Sigmoid colon (tissue), 4 donors: Measurements from ENCODE around the gene RHEB.

Experiments
- POLR2A ChIP-seq, 2 donors: fragments of 450-650 bp; IDR thresholded peaks; one replicate each; pipeline ENCODE4 v1.6.1; 2016; ENCODE audit warnings: antibody characterized with exemption in 2 of 2, mild to moderate bottlenecking in 2 of 2, moderate library complexity in 2 of 2
- POLR2AphosphoS5 ChIP-seq, 4 donors: sonication (generic); formaldehyde crosslinking; IDR thresholded peaks; one replicate each; pipeline ENCODE4 v1.6.1; 2017; ENCODE audit warnings: antibody characterized with exemption in 4 of 4
- TF ChIP-seq, protein P1 (sequence below), 4 experiments: fragments of 450-650 bp in 3 of 4; fragments of 200-600 bp in 1 of 4; IDR thresholded peaks; one replicate each; pipeline ENCODE4 v1.5.1; 2016 to 2019; ENCODE audit warnings: antibody characterized with exemption in 4 of 4, mild to moderate bottlenecking in 3 of 4, moderate library complexity in 2 of 4

DNA sequence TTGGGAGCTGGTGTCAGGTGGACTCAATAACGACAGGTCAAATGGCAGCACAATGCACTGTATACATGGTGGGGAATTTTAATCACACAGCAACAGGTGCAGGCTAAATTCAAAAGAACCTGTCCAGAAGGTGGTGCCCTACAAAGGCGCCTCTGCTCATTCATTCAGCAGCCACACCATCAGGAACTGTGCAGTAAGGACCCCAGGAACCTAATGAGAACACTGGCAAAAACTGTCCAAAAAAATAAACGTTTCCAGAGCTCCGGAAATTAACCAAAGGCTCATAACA, 57.8 kb downstream of the RHEB start:
- TF ChIP-seq POLR2A (IDR thresholded peaks at IDR 0.05) (no peak), POLR2AphosphoS5 (IDR thresholded peaks at IDR 0.05) (no peak)
- TF ChIP-seq, protein P1, sequence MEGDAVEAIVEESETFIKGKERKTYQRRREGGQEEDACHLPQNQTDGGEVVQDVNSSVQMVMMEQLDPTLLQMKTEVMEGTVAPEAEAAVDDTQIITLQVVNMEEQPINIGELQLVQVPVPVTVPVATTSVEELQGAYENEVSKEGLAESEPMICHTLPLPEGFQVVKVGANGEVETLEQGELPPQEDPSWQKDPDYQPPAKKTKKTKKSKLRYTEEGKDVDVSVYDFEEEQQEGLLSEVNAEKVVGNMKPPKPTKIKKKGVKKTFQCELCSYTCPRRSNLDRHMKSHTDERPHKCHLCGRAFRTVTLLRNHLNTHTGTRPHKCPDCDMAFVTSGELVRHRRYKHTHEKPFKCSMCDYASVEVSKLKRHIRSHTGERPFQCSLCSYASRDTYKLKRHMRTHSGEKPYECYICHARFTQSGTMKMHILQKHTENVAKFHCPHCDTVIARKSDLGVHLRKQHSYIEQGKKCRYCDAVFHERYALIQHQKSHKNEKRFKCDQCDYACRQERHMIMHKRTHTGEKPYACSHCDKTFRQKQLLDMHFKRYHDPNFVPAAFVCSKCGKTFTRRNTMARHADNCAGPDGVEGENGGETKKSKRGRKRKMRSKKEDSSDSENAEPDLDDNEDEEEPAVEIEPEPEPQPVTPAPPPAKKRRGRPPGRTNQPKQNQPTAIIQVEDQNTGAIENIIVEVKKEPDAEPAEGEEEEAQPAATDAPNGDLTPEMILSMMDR (IDR thresholded peaks at IDR 0.05) = no peak
